HEK293T (cell line): Measurements from ENCODE around the gene CHRNE.

ENCODE experiments used
- CTCF ChIA-PET: fragments of 350-600 bp; formaldehyde crosslinking; extraction: SDS; loops from one replicate; lab custom pipeline; 2021; ENCODE audit warnings: antibody characterized with exemption, inconsistent platforms; lab: Yijun Ruan, JAX
- POLR2A ChIA-PET: fragments of 350-600 bp; formaldehyde crosslinking; extraction: SDS; loops from one replicate; lab custom pipeline; 2020; ENCODE audit warnings: antibody characterized with exemption, inconsistent platforms; lab: Yijun Ruan, JAX
- DNase-seq: peaks from one replicate; pipeline ENCODE4 v3.0.0; 2012; ENCODE audit warnings: mixed read lengths; ENCODE audit errors: extremely low spot score
- ARNT ChIP-seq: fragments of 450-650 bp; IDR thresholded peaks from 2 replicates; pipeline ENCODE4 v1.6.1; 2017; ENCODE audit warnings: mild to moderate bottlenecking
- BHLHE40 ChIP-seq: fragments of 450-650 bp; IDR thresholded peaks from 2 replicates; pipeline ENCODE4 v1.6.1; 2016; ENCODE audit warnings: mild to moderate bottlenecking, moderate library complexity, borderline replicate concordance
- CTBP1 ChIP-seq: fragments of 450-650 bp; IDR thresholded peaks from 2 replicates; pipeline ENCODE4 v1.6.1; 2016; ENCODE audit warnings: borderline replicate concordance
- ELF4 ChIP-seq: fragments of 450-650 bp; IDR thresholded peaks from 2 replicates; pipeline ENCODE4 v1.6.1; 2017; ENCODE audit warnings: antibody characterized with exemption
- FOXA1 ChIP-seq: fragments of 450-650 bp; IDR thresholded peaks from 2 replicates; pipeline ENCODE4 v1.6.1; 2016; ENCODE audit warnings: mild to moderate bottlenecking
- FOXK2 ChIP-seq: fragments of 450-650 bp; IDR thresholded peaks from 2 replicates; pipeline ENCODE4 v1.6.1; 2016; ENCODE audit warnings: mild to moderate bottlenecking
- FOXM1 ChIP-seq: fragments of 450-650 bp; IDR thresholded peaks from 2 replicates; pipeline ENCODE4 v1.6.1; 2017; ENCODE audit warnings: mild to moderate bottlenecking, borderline replicate concordance
- HDGF ChIP-seq: fragments of 450-650 bp; IDR thresholded peaks from 2 replicates; pipeline ENCODE4 v1.6.1; 2017; ENCODE audit warnings: antibody characterized with exemption, borderline replicate concordance
- L3MBTL2 ChIP-seq: fragments of 450-650 bp; conservative IDR thresholded peaks from 2 replicates; pipeline ENCODE4 v1.6.1; 2016; ENCODE audit warnings: mild to moderate bottlenecking
- LEF1 ChIP-seq: fragments of 450-650 bp; IDR thresholded peaks from 2 replicates; pipeline ENCODE4 v1.6.1; 2017; ENCODE audit warnings: mild to moderate bottlenecking, borderline replicate concordance
- NFRKB ChIP-seq: fragments of 450-650 bp; IDR thresholded peaks from 2 replicates; pipeline ENCODE4 v1.6.1; 2016; ENCODE audit warnings: mild to moderate bottlenecking, moderate library complexity
- PKNOX1 ChIP-seq: fragments of 450-650 bp; IDR thresholded peaks from 2 replicates; pipeline ENCODE4 v1.6.1; 2016
- SP1 ChIP-seq: fragments of 450-650 bp; IDR thresholded peaks from 2 replicates; pipeline ENCODE4 v1.6.1; 2017
- SUZ12 ChIP-seq: fragments of 450-650 bp; IDR thresholded peaks from 2 replicates; pipeline ENCODE4 v1.6.1; 2016; ENCODE audit warnings: mild to moderate bottlenecking
- TARDBP ChIP-seq: fragments of 450-650 bp; IDR thresholded peaks from 2 replicates; pipeline ENCODE4 v1.6.1; 2016
- ZNF384 ChIP-seq: fragments of 450-650 bp; IDR thresholded peaks from 2 replicates; pipeline ENCODE4 v1.6.1; 2016

CHRNE gene

GRCh38 chr17:4895657-4896331 lies 7.1 kb downstream of the CHRNE start:
- CTCF ChIA-PET: interaction anchor here (0.6 kb wide), 1 partner anchor 643 kb away, joined by 3 read pairs; no protein-coding TSS in a partner anchor
- POLR2A ChIA-PET: no interaction called here

GRCh38 chr17:4895121-4895520 lies 7.8 kb downstream of the CHRNE start:
- CTCF ChIA-PET: no interaction called here
- POLR2A ChIA-PET: no interaction called here
- TF ChIP-seq NFRKB (no peak), ELF4 (no peak)
- DNase-seq: no peak

More at GRCh38 chr17:4895657-4896331, 7.1 kb downstream of the CHRNE start:
- no peak for DNase-seq
- no peak for TF ChIP-seq FOXM1
- no peak for TF ChIP-seq LEF1
- no peak for TF ChIP-seq FOXK2
- TF ChIP-seq HDGF: no peak
- no peak for TF ChIP-seq BHLHE40
- TF ChIP-seq ZNF384: no peak

- no peak for TF ChIP-seq L3MBTL2
- no peak for TF ChIP-seq ARNT
- TF ChIP-seq TARDBP: no peak
- TF ChIP-seq HDGF: no peak
- TF ChIP-seq ELF4: no peak
- TF ChIP-seq ZNF384: no peak
- no peak for TF ChIP-seq SP1
- no peak for TF ChIP-seq NFRKB
- TF ChIP-seq FOXA1: no peak
- TF ChIP-seq CTBP1: no peak
- TF ChIP-seq FOXK2: no peak
- TF ChIP-seq FOXM1: no peak
- no peak for TF ChIP-seq SUZ12
- TF ChIP-seq BHLHE40: no peak
- no peak for TF ChIP-seq PKNOX1
- no peak for TF ChIP-seq LEF1
- no peak for DNase-seq
- ChIA-PET CTCF (no interaction called here), POLR2A (no interaction called here)
Measured at GRCh38 chr17:4893721-4894560, 9.0 kb downstream of the CHRNE start.

GRCh38 chr17:4893272-4893671 lies 9.6 kb downstream of the CHRNE start:
- TF ChIP-seq NFRKB (no peak), SP1 (no peak), FOXA1 (no peak), TARDBP (no peak), ZNF384 (no peak), LEF1 (no peak)
- no peak for DNase-seq
- ChIA-PET CTCF (no interaction called here), POLR2A (no interaction called here)

GRCh38 chr17:4892499-4893221 lies 10.2 kb downstream of the CHRNE start:
- POLR2A ChIA-PET: no interaction called here
- TF ChIP-seq ARNT (no peak), TARDBP (no peak), HDGF (no peak)
- CTCF ChIA-PET: interaction anchor here (0.6 kb wide), 1 partner anchor 215 kb away, joined by 3 read pairs; no protein-coding TSS in a partner anchor
- no peak for DNase-seq

GRCh38 chr17:4891411-4892410 lies 11.2 kb downstream of the CHRNE start:
- CTCF ChIA-PET: interaction anchor here (0.6 kb wide), 1 partner anchor 11 kb away, joined by 3 read pairs; the partner anchor contains the start of gene CHRNE
- no peak for DNase-seq
- TF ChIP-seq FOXK2: no peak
- no peak for TF ChIP-seq TARDBP
- no peak for TF ChIP-seq HDGF
- no peak for TF ChIP-seq LEF1
- no peak for TF ChIP-seq BHLHE40
- TF ChIP-seq L3MBTL2: no peak
- POLR2A ChIA-PET: no interaction called here

GRCh38 chr17:4887581-4887980 lies 15.3 kb downstream of the CHRNE start:
- ChIA-PET CTCF (no interaction called here), POLR2A (interaction anchor here (1.2 kb wide), 1 partner anchor 9 kb away, joined by 3 read pairs; no protein-coding TSS in a partner anchor)
- no peak for TF ChIP-seq L3MBTL2
- TF ChIP-seq FOXA1: no peak
- no peak for TF ChIP-seq FOXK2
- TF ChIP-seq SUZ12: no peak
- TF ChIP-seq PKNOX1: no peak
- TF ChIP-seq ZNF384: no peak
- no peak for TF ChIP-seq ELF4
- TF ChIP-seq LEF1: no peak
- no peak for TF ChIP-seq ARNT
- TF ChIP-seq NFRKB: no peak
- TF ChIP-seq TARDBP: no peak
- no peak for TF ChIP-seq HDGF
- TF ChIP-seq SP1: no peak
- TF ChIP-seq CTBP1: no peak
- TF ChIP-seq FOXM1: no peak
- TF ChIP-seq BHLHE40: no peak
- no peak for DNase-seq
